ENCODE results near the gene TMEM212. TPM values are rescaled to one million over a fixed set of nuclear protein-coding genes. Genes with fewer than 3 reads are reported as not detected.

The TMEM212 gene
- total and polyA plus RNA-seq, 2 donors (not counting 3 experiments of a cell fraction or from before 2014, with no cell fraction given): not detected

GRCh38 chr3:171796625-171797264 is 46.4 kb upstream of the TMEM212 start:
- DNase-seq (ENCODE audit: low read depth, low spot score): no peak
- TF ChIP-seq GATA2 (IDR thresholded peaks at IDR 0.05; ENCODE audit: insufficient read depth, insufficient read length, low read depth, low read length) (no peak), POLR2AphosphoS5 (IDR thresholded peaks at IDR 0.05; ENCODE audit: insufficient read depth, low read depth, low read length) (no peak)
- no peak for FAIRE-seq
- no peak overlapping the region for H3K4me2 ChIP-seq (ENCODE audit: insufficient read depth, low read length)
- H3K27ac ChIP-seq (ENCODE audit: insufficient read depth, low read depth, low read length): no peak overlapping the region
- H3K9me3 ChIP-seq (replicated peaks; ENCODE audit: control insufficient read depth, insufficient read depth, low read length): no peaks in the 10 kb centered on the region
- no peaks in the 10 kb centered on the region for H3K27me3 ChIP-seq (ENCODE audit: control insufficient read depth in 2 of 2, insufficient read depth in 2 of 2, low read length in 2 of 2)
- BruUV-seq (replicated peaks): no TSS peak
- no peaks in the 10 kb centered on the region for H4K20me1 ChIP-seq (replicated peaks; ENCODE audit: control insufficient read depth, extremely low read depth, insufficient read depth, low read length)
- no peaks in the 10 kb centered on the region for H3K9me1 ChIP-seq (replicated peaks; ENCODE audit: control insufficient read depth, extremely low read depth, insufficient read depth, low read length)
- intact Hi-C loops (cut with micrococcal nuclease) (no loop called here), dilution Hi-C loops (cut with MboI; ENCODE audit: extremely low pct_ligation_motif_present, low sequenced_read_pairs) (no loop called here)
- H3K9ac ChIP-seq (replicated peaks; ENCODE audit: extremely low read depth, insufficient read depth, low read length): no peak overlapping the region
- H2AFZ ChIP-seq (ENCODE audit: low read depth, low read length): no peak overlapping the region
- H3K36me3 ChIP-seq (ENCODE audit: control insufficient read depth in 2 of 2, extremely low read depth in 1 of 2, insufficient read depth in 2 of 2, low read length in 2 of 2): no peaks in the 10 kb centered on the region
- peaks cover 55% of the 10 kb centered on the region for H3K4me1 ChIP-seq (ENCODE audit: control insufficient read depth, extremely low read depth, insufficient read depth, low read length)
- H3K4me3 ChIP-seq (replicated peaks in 1 of 3; ENCODE audit: insufficient read depth in 1 of 3, low read depth in 1 of 3, low read length in 3 of 3): no peak overlapping the region
- POLR2A ChIA-PET: no interaction called here
- peaks cover 51% of the 10 kb centered on the region for H3K79me2 ChIP-seq (ENCODE audit: control insufficient read depth, insufficient read depth, low read length)
- CTCF ChIA-PET: no interaction called here

DNA sequence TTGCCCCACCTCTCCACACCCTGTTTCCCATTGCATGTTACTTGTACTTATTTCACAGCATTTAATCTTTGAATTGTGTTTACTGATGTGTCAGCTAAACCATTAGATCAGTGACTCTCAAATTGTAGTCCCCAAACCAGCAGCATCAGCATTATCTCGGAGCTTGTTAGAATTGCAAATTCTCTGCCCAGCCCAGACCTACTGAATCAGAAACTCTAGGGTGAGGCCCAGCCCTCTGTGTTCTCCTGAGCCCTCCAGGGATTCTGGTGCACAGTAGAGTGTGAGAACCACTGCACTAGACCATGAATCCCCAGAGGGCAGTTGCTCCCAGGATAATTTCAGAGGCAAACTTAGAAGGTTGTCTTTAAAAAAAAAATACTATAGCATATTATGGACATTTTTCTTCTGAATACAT is 45.9 kb upstream of the TMEM212 start:
- Histone ChIP-seq H3K4me1 (ENCODE audit: control insufficient read depth, extremely low read depth, insufficient read depth, low read length) (peaks cover 53% of the 10 kb centered on the region), H3K36me3 (ENCODE audit: control insufficient read depth in 2 of 2, extremely low read depth in 1 of 2, insufficient read depth in 2 of 2, low read length in 2 of 2) (no peaks in the 10 kb centered on the region), H3K9me3 (replicated peaks; ENCODE audit: control insufficient read depth, insufficient read depth, low read length) (no peaks in the 10 kb centered on the region), H3K27ac (ENCODE audit: insufficient read depth, low read depth, low read length) (peak overlapping the region; percentile 82), H3K4me3 (replicated peaks in 1 of 3; ENCODE audit: insufficient read depth in 1 of 3, low read depth in 1 of 3, low read length in 3 of 3) (no peak overlapping the region), H3K9me1 (replicated peaks; ENCODE audit: control insufficient read depth, extremely low read depth, insufficient read depth, low read length) (no peaks in the 10 kb centered on the region), H2AFZ (ENCODE audit: low read depth, low read length) (no peak overlapping the region), H3K9ac (replicated peaks; ENCODE audit: extremely low read depth, insufficient read depth, low read length) (peak overlapping the region; percentile 68), H3K4me2 (ENCODE audit: insufficient read depth, low read length) (no peak overlapping the region), H3K79me2 (ENCODE audit: control insufficient read depth, insufficient read depth, low read length) (peaks cover 51% of the 10 kb centered on the region), H3K27me3 (ENCODE audit: control insufficient read depth in 2 of 2, insufficient read depth in 2 of 2, low read length in 2 of 2) (no peaks in the 10 kb centered on the region), H4K20me1 (replicated peaks; ENCODE audit: control insufficient read depth, extremely low read depth, insufficient read depth, low read length) (no peaks in the 10 kb centered on the region)
- intact Hi-C loops (cut with micrococcal nuclease): no loop called here
- CTCF ChIA-PET: no interaction called here
- FAIRE-seq: no peak
- no TSS peak for BruUV-seq (replicated peaks)
- DNase-seq (ENCODE audit: low read depth, low spot score): no peak
- dilution Hi-C loops (cut with MboI; ENCODE audit: extremely low pct_ligation_motif_present, low sequenced_read_pairs): no loop called here
- POLR2A ChIA-PET: no interaction called here
- TF ChIP-seq GATA2 (IDR thresholded peaks at IDR 0.05; ENCODE audit: insufficient read depth, insufficient read length, low read depth, low read length) (no peak), FOS (IDR thresholded peaks at IDR 0.05; ENCODE audit: borderline replicate concordance, insufficient read depth, low read length) (no peak), JUN (IDR thresholded peaks at IDR 0.05; ENCODE audit: borderline replicate concordance, insufficient read depth, insufficient read length, low read depth) (no peak)

All from endothelial cell of umbilical vein (primary cell).